GM12874 (cell line): ENCODE results near the gene IGF2R.

Experiments used
- TF ChIP-seq, protein P1 (sequence below): IDR thresholded peaks from 2 replicates; pipeline ENCODE4 v1.5.1; 2011; ENCODE audit warnings: low read depth, mild to moderate bottlenecking, control low read depth, low read length, moderate library complexity; ENCODE audit not compliant: insufficient read depth

IGF2R gene

GRCh38 chr6:159972506-159973268 is 3.8 kb downstream of the IGF2R start:
- TF ChIP-seq, protein P1, sequence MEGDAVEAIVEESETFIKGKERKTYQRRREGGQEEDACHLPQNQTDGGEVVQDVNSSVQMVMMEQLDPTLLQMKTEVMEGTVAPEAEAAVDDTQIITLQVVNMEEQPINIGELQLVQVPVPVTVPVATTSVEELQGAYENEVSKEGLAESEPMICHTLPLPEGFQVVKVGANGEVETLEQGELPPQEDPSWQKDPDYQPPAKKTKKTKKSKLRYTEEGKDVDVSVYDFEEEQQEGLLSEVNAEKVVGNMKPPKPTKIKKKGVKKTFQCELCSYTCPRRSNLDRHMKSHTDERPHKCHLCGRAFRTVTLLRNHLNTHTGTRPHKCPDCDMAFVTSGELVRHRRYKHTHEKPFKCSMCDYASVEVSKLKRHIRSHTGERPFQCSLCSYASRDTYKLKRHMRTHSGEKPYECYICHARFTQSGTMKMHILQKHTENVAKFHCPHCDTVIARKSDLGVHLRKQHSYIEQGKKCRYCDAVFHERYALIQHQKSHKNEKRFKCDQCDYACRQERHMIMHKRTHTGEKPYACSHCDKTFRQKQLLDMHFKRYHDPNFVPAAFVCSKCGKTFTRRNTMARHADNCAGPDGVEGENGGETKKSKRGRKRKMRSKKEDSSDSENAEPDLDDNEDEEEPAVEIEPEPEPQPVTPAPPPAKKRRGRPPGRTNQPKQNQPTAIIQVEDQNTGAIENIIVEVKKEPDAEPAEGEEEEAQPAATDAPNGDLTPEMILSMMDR: no peak

DNA sequence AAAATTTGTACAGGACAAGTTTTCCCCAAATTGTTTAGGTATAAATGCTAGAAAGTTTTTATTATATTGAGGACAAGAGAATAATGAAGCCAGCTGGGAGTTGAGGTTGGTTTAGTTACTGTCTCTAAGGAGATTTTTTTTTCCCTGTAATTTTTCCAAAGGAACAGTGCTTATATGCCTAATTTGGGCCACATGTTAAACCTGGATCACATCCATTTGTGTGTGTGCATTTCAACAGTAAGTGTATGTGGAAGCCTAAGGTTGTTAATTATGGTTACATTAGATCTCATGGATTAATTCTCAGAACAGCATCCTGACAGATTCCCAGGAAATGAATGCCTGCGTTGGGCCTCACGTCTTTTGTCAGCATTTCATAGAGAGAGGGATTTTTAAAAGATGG is 4.5 kb downstream of the IGF2R start:
- TF ChIP-seq, protein P1: no peak

DNA sequence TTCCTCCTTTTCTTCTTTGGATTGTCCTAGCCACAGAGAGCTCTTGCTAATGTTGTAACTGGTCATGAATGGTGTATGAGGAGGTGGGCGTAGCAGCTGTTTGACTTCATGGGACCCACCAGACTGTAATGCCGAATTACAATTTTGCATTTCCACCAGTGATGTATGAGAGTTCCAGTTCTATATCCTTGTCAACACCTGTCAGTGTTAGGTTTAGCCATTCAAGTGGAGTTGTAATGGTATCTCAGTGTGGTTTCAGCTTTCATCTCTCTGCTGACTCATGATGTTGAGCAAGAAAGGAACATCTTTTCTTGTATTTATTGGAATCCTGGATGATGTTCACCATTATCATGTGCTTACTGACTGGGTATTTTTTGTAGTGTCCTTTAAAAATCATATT is 5.1 kb downstream of the IGF2R start:
- TF ChIP-seq, protein P1: no peak

GRCh38 chr6:159974932-159975331 is 6.0 kb downstream of the IGF2R start:
- TF ChIP-seq, protein P1: no peak

- TF ChIP-seq, protein P1: no peak
Observed at GRCh38 chr6:159976686-159977254, 7.9 kb downstream of the IGF2R start.

GRCh38 chr6:159977255-159977903 is 8.5 kb downstream of the IGF2R start:
- TF ChIP-seq, protein P1: no peak

- TF ChIP-seq, protein P1: no peak
Observed at GRCh38 chr6:159977904-159978268, 9.0 kb downstream of the IGF2R start.
